Bronchial epithelial cell (primary cell): Measurements from ENCODE around the gene BARX2. TPM values are rescaled to one million over a fixed set of nuclear protein-coding genes. Genes with fewer than 3 reads are reported as not detected.

Experiments
- DNase-seq: peaks from one replicate; pipeline ENCODE4 v3.0.0-alpha.2; 2010; ENCODE audit warnings: low read depth
- FAIRE-seq: peaks from 2 replicates; lab custom pipeline; 2011; peaks lifted over from hg19 to GRCh38; lab: Jason Lieb, UNC
- H3K27me3 ChIP-seq: 2 replicates; pipeline ENCODE4 v1.5.1; 2011; ENCODE audit warnings: low read length; ENCODE audit not compliant: control insufficient read depth, insufficient read depth
- H3K36me3 ChIP-seq: 2 replicates; pipeline ENCODE4 v1.5.1; 2011; ENCODE audit warnings: low read length; ENCODE audit not compliant: control insufficient read depth, insufficient read depth
- H3K4me3 ChIP-seq: 2 replicates; pipeline ENCODE4 v1.5.1; 2011; ENCODE audit warnings: mild to moderate bottlenecking, low read depth, low read length, control low read depth
- total RNA-seq: library from RNA; depleted of rRNA; stranded (reverse); fragments of >200 nt; gene quantifications from 2 replicates; pipeline ENCODE4 v1.2.1, GENCODE V29; 2014
- TF ChIP-seq, protein P1 (sequence below): IDR thresholded peaks from 2 replicates; pipeline ENCODE4 v1.5.1; 2011; ENCODE audit warnings: mild to moderate bottlenecking, moderate library complexity, low read length, control low read depth, inconsistent platforms; ENCODE audit not compliant: insufficient read depth, severe bottlenecking

Gene BARX2
- total RNA-seq, 1 donor from 2014 or later: 2.9 TPM

DNA sequence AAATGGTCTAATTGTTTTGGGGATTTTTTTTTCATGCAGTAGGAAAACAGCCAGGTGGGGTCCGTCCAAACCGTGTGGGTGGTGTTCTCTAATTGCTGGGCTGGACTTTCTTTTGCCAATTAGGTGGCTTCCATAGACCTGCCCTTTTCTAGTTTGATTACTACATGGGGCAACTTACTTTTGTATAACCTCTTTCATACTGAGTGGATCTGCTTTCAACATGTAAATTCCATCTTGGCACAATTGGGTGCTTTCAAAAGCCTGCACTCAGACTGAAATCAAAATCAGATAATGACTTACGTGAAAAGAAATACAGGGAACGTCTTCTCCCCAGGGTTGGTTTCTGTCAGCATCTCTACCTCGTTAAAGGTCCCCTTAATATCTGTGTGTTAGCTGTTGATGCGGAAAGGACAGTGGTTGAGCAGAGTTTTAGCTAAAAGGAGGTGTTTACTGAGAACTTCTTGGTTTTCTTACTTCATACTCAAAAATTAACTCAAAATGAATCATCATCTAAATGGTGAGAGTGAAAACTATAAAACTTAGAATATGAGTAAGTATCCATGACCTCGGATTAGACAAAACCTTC lies 72.1 kb downstream of the BARX2 start:
- FAIRE-seq (no peak), DNase-seq (no peak)
- H3K36me3 ChIP-seq: peaks cover 5% of the 10 kb centered on the region
- TF ChIP-seq, protein P1, sequence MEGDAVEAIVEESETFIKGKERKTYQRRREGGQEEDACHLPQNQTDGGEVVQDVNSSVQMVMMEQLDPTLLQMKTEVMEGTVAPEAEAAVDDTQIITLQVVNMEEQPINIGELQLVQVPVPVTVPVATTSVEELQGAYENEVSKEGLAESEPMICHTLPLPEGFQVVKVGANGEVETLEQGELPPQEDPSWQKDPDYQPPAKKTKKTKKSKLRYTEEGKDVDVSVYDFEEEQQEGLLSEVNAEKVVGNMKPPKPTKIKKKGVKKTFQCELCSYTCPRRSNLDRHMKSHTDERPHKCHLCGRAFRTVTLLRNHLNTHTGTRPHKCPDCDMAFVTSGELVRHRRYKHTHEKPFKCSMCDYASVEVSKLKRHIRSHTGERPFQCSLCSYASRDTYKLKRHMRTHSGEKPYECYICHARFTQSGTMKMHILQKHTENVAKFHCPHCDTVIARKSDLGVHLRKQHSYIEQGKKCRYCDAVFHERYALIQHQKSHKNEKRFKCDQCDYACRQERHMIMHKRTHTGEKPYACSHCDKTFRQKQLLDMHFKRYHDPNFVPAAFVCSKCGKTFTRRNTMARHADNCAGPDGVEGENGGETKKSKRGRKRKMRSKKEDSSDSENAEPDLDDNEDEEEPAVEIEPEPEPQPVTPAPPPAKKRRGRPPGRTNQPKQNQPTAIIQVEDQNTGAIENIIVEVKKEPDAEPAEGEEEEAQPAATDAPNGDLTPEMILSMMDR: no peak
- H3K27me3 ChIP-seq: no peaks in the 10 kb centered on the region
- no peak overlapping the region for H3K4me3 ChIP-seq

DNA sequence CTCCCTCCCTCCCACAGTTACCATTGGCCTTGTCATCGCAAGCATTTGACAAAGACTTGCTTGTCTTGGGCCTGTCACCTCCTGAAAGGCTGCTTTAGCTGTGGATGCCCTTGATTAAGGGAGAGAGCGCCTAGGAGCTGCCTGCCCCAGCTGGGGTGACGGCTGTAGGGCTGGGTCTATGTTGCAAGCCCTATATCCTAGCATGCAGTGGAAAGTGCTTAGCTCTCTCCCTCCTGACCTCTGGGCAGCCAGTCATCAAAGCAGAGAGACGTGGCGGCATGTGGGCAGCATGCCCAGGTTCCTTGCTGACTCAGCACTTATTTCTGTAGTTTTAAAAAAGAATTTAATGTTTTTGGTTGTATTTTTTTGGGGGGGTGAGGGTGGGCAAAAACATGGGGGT lies 75.9 kb downstream of the BARX2 start:
- no peak overlapping the region for H3K4me3 ChIP-seq
- no peaks in the 10 kb centered on the region for H3K27me3 ChIP-seq
- H3K36me3 ChIP-seq: peaks cover 3% of the 10 kb centered on the region
- TF ChIP-seq, protein P1: no peak
- FAIRE-seq (no peak), DNase-seq (no peak)

DNA sequence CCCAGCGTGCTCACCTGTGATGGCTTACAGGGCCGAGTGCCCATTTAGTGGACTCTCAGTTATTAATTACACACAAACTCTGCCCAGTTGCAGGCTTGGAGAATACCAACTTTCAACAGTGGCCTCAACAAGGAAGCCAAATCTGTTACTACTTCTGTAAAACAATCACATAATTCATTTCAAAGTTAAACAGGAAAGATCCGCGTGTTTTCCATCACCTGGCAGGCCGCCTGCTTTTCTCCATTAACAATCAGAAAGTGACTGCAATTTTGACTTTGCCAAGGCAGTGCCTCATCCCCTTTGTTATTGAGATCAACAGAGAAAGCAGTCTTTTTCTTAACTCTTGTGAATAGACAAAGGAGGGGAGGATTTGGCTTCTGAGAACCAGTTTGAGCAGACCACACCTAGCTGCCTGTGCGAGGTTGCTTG lies 77.7 kb downstream of the BARX2 start:
- DNase-seq (no peak), FAIRE-seq (no peak)
- TF ChIP-seq, protein P1: no peak
- Histone ChIP-seq H3K36me3 (no peaks in the 10 kb centered on the region), H3K4me3 (no peak overlapping the region), H3K27me3 (no peaks in the 10 kb centered on the region)

DNA sequence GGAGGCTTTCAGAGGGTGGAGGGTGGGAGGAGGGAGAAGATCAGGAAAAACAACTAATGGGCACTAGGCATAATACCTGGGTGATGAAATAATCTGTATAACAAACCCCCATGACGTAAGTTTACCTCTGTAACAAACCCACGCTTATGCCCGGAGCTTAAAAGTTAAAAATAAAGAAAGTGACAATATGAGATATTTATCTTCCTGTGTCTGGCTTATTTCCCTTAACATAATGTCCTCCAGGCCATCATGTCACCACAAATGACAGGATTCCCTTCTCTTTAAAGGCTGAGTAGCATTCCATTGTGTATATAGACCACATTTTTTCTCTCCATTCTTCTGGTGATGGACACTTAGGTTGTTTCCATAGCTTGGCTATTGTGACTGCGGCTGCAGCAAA lies 79.5 kb downstream of the BARX2 start:
- DNase-seq: no peak
- TF ChIP-seq, protein P1: no peak
- no peaks in the 10 kb centered on the region for H3K36me3 ChIP-seq

DNA sequence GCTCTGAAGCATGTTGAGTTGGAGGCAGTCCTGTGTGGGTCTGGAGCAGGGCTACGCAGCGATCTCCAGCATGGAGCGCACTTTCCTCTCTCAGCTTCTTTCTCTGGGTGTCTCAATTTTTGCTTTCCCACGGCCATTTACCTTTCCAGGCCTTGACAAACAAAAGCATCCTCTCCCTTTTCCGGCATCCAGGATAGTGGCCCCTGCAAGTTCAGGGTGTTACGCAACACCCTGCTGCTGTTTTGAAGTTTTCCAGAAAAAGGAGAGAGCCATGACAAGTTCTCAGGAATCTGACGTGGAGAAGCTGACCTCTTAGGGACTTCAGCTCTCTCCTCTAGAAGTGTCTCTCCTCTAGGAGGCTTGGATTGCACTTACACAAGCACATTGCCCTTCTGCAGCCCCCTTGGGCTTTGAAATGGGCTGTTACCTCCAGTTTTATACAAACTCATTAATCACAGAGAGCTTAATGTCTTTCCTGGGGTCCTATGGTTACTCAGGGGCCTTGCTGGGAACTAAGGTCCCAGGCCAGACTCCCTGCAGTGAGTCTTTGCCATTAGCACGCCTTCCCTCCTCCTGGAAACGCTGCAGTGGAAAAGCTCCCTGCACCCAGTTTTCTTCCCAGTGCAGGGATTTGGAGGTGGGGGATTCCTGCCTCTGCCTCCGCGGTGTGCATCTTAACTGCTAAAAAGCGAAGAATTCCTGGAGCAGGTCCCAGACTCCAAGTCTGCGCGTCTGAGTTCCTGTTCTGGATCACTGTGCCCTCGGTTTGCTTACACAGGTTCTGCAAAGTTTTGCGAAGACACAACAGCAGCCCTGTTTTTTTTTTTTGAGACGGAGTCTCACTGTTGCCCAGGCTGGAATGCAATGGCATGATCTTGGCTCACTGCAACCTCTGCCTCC lies 80.4 kb downstream of the BARX2 start:
- FAIRE-seq (peak; percentile 18), DNase-seq (peak; percentile 32)
- Histone ChIP-seq H3K4me3 (no peak overlapping the region), H3K36me3 (no peaks in the 10 kb centered on the region), H3K27me3 (no peaks in the 10 kb centered on the region)
- TF ChIP-seq, protein P1: no peak

More for the DNA sequence above, 79.5 kb downstream of the BARX2 start:
- no peaks in the 10 kb centered on the region for H3K27me3 ChIP-seq
- no peak for FAIRE-seq
- no peak overlapping the region for H3K4me3 ChIP-seq
